K562 (cell line): ENCODE measurements around the gene VGF. TPM values are rescaled to one million over a fixed set of nuclear protein-coding genes. Genes with fewer than 3 reads are reported as not detected.

Source experiments
- HNRNPLL ChIP-seq: fragments of 200-400 bp; formaldehyde crosslinking; IDR thresholded peaks from 2 replicates; pipeline ENCODE4 v1.6.1; 2017; ENCODE audit warnings: low read length, low read depth, mild to moderate bottlenecking; ENCODE audit not compliant: poor library complexity, severe bottlenecking
- MCM3 ChIP-seq: fragments of 450-650 bp; IDR thresholded peaks from 2 replicates; pipeline ENCODE4 v1.6.1; 2016
- MYNN ChIP-seq, 2 experiments: sonication (generic); formaldehyde crosslinking in 1 of 2; IDR thresholded peaks; 2 replicates each; pipeline versions ENCODE4 v1.5.0 to v1.6.1; 2016 to 2020; ENCODE audit warnings: antibody characterized with exemption in 1 of 2, missing genetic modification reagents in 1 of 2
- NCOA4 ChIP-seq: fragments of 450-650 bp; IDR thresholded peaks from 2 replicates; pipeline ENCODE4 v1.6.1; 2018; ENCODE audit warnings: mild to moderate bottlenecking; ENCODE audit not compliant: partially characterized antibody
- NR2C2 ChIP-seq, 2 experiments: fragments of 200-800 bp in 1 of 2; sonication (Bioruptor generic) in 1 of 2; sonication (generic) in 1 of 2; formaldehyde crosslinking in 1 of 2; IDR thresholded peaks; 2 replicates each; pipeline versions ENCODE4 v1.6.1 to v1.8.0; 2016 to 2022; ENCODE audit warnings: mild to moderate bottlenecking in 1 of 2, missing compliant biosample characterization in 1 of 2, missing genetic modification characterization in 1 of 2, missing genetic modification reagents in 1 of 2
- PURB ChIP-seq: sonication (generic); formaldehyde crosslinking; IDR thresholded peaks from 2 replicates; pipeline ENCODE4 v1.9.0; 2021; ENCODE audit warnings: low read depth, mild to moderate bottlenecking, missing genetic modification reagents
- RNF2 ChIP-seq: sonication (generic); IDR thresholded peaks from 2 replicates; pipeline ENCODE4 v1.6.1; 2016
- SAFB2 ChIP-seq: fragments of 200-400 bp; formaldehyde crosslinking; IDR thresholded peaks from 2 replicates; pipeline ENCODE4 v1.6.1; 2018; ENCODE audit warnings: borderline replicate concordance, low read length, low read depth, moderate library complexity; ENCODE audit not compliant: severe bottlenecking
- SLC30A9 ChIP-seq: fragments of 250-450 bp; sonication (Bioruptor Pico); IDR thresholded peaks from 2 replicates; pipeline ENCODE4 v1.8.0; 2022; ENCODE audit warnings: mild to moderate bottlenecking, moderate library complexity
- SNRNP70 ChIP-seq: fragments of 200-400 bp; formaldehyde crosslinking; optimal IDR thresholded peaks from 2 replicates; pipeline ENCODE3; 2017; ENCODE audit warnings: low read depth, low read length
- ZBTB17 ChIP-seq: fragments of 450-650 bp; formaldehyde crosslinking; IDR thresholded peaks from 2 replicates; pipeline ENCODE4 v1.4.0; 2020; ENCODE audit warnings: mild to moderate bottlenecking
- ZNF184 ChIP-seq: sonication (generic); formaldehyde crosslinking; IDR thresholded peaks from 2 replicates; pipeline ENCODE4 v1.5.0; 2020; ENCODE audit warnings: missing genetic modification reagents
- ZNF217 ChIP-seq: sonication (generic); formaldehyde crosslinking; IDR thresholded peaks from 2 replicates; pipeline ENCODE4 v1.8.0; 2022; ENCODE audit warnings: mild to moderate bottlenecking, missing genetic modification reagents
- ZNF224 ChIP-seq: sonication (generic); formaldehyde crosslinking; IDR thresholded peaks from 2 replicates; pipeline ENCODE4 v1.8.0; 2022; ENCODE audit warnings: mild to moderate bottlenecking, missing genetic modification reagents
- polyA plus RNA-seq, 8 experiments: library from polyadenylated mRNA; depleted of rRNA in 4 of 8; stranded (reverse) in 5 of 8; unstranded in 3 of 8; fragments of >200 nt; fragmentation: Nextera tagmentation in 2 of 8; fragmentation: Illumina TruSeq in 1 of 8; extraction: Ambion mirVana in 2 of 8; extraction: Trizol in 1 of 8; gene quantifications; 2 replicates each; pipeline versions ENCODE4 v1.2.1 to v1.2.3, GENCODE V29; 2011 to 2014; ENCODE audit warnings: inconsistent platforms in 1 of 8, missing spikeins in 1 of 8
- total RNA-seq, 7 experiments: library from RNA; depleted of rRNA in 6 of 7; stranded (reverse); fragments of >200 nt in 6 of 7; fragmentation: Illumina TruSeq in 2 of 7; extraction: Trizol in 2 of 7; gene quantifications; 2 replicates each; pipeline versions ENCODE4 v1.2.1 to v1.2.3, GENCODE V29; 2011 to 2021; ENCODE audit warnings: low replicate concordance in 1 of 7
- TF ChIP-seq, protein P1 (sequence below): IDR thresholded peaks from 2 replicates; pipeline ENCODE4 v1.6.1; 2011; ENCODE audit not compliant: insufficient read length; ENCODE audit errors: extremely low read depth
- TF ChIP-seq, protein P2 (sequence below): fragments of 450-650 bp; formaldehyde crosslinking; IDR thresholded peaks from 2 replicates; pipeline ENCODE4 v1.4.0; 2020; ENCODE audit warnings: mild to moderate bottlenecking, moderate library complexity
- TF ChIP-seq, protein P3 (sequence below): fragments of 250-450 bp; sonication (Bioruptor Pico); IDR thresholded peaks from 2 replicates; pipeline ENCODE4 v1.5.0; 2021
- TF ChIP-seq, protein P4 (sequence below): fragments of 450-650 bp; IDR thresholded peaks from 2 replicates; pipeline ENCODE4 v1.7.1; 2018; ENCODE audit warnings: mild to moderate bottlenecking, low read depth; ENCODE audit not compliant: partially characterized antibody

VGF gene
- total and polyA plus RNA-seq, 9 of the 15 experiments (the other 6 are each of a cell fraction or from before 2014, with no cell fraction given) = 0.03 to 5.7 (median 0.34) TPM

DNA sequence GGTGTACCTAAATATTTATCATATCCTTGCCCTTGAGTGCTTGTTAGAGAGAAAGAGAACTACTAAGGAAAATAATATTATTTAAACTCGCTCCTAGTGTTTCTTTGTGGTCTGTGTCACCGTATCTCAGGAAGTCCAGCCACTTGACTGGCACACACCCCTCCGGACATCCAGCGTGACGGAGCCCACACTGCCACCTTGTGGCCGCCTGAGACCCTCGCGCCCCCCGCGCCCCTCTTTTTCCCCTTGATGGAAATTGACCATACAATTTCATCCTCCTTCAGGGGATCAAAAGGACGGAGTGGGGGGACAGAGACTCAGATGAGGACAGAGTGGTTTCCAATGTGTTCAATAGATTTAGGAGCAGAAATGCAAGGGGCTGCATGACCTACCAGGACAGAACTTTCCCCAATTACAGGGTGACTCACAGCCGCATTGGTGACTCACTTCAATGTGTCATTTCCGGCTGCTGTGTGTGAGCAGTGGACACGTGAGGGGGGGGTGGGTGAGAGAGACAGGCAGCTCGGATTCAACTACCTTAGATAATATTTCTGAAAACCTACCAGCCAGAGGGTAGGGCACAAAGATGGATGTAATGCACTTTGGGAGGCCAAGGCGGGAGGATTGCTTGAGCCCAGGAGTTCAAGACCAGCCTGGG lies 27.0 kb downstream of the VGF start (continued):
- TF ChIP-seq PURB (no peak), SNRNP70 (no peak), RNF2 (peak; percentile 93), NCOA4 (no peak), HNRNPLL (no peak), MCM3 (no peak), SLC30A9 (CRISPR knock-in tag) (no peak), ZNF184 (CRISPR knock-in tag) (no peak), SAFB2 (no peak), NR2C2 (CRISPR knock-in tag; IDR thresholded peaks at IDR 0.05) (no peak), NR2C2 (tag; IDR thresholded peaks at IDR 0.05) (peak; percentile 63; the same call in 1 of the 2 replicates), ZNF217 (CRISPR knock-in tag) (no peak), MYNN (IDR thresholded peaks at IDR 0.05) (peak; percentile 85; the same call in 1 of the 2 replicates), MYNN (CRISPR knock-in tag; IDR thresholded peaks at IDR 0.05) (no peak), ZNF224 (CRISPR knock-in tag) (no peak), ZBTB17 (peak; percentile 34; the same call in 1 of the 2 replicates)
- TF ChIP-seq, protein P1, sequence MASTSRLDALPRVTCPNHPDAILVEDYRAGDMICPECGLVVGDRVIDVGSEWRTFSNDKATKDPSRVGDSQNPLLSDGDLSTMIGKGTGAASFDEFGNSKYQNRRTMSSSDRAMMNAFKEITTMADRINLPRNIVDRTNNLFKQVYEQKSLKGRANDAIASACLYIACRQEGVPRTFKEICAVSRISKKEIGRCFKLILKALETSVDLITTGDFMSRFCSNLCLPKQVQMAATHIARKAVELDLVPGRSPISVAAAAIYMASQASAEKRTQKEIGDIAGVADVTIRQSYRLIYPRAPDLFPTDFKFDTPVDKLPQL = no peak
- TF ChIP-seq, protein P2, sequence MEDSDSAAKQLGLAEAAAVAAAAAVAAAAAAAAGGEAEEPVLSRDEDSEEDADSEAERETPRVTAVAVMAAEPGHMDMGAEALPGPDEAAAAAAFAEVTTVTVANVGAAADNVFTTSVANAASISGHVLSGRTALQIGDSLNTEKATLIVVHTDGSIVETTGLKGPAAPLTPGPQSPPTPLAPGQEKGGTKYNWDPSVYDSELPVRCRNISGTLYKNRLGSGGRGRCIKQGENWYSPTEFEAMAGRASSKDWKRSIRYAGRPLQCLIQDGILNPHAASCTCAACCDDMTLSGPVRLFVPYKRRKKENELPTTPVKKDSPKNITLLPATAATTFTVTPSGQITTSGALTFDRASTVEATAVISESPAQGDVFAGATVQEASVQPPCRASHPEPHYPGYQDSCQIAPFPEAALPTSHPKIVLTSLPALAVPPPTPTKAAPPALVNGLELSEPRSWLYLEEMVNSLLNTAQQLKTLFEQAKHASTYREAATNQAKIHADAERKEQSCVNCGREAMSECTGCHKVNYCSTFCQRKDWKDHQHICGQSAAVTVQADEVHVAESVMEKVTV (CRISPR knock-in tag) = peak; percentile 88
- TF ChIP-seq, protein P3, sequence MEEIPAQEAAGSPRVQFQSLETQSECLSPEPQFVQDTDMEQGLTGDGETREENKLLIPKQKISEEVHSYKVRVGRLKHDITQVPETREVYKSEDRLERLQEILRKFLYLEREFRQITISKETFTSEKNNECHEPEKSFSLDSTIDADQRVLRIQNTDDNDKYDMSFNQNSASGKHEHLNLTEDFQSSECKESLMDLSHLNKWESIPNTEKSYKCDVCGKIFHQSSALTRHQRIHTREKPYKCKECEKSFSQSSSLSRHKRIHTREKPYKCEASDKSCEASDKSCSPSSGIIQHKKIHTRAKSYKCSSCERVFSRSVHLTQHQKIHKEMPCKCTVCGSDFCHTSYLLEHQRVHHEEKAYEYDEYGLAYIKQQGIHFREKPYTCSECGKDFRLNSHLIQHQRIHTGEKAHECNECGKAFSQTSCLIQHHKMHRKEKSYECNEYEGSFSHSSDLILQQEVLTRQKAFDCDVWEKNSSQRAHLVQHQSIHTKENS = no peak
- TF ChIP-seq, protein P4, sequence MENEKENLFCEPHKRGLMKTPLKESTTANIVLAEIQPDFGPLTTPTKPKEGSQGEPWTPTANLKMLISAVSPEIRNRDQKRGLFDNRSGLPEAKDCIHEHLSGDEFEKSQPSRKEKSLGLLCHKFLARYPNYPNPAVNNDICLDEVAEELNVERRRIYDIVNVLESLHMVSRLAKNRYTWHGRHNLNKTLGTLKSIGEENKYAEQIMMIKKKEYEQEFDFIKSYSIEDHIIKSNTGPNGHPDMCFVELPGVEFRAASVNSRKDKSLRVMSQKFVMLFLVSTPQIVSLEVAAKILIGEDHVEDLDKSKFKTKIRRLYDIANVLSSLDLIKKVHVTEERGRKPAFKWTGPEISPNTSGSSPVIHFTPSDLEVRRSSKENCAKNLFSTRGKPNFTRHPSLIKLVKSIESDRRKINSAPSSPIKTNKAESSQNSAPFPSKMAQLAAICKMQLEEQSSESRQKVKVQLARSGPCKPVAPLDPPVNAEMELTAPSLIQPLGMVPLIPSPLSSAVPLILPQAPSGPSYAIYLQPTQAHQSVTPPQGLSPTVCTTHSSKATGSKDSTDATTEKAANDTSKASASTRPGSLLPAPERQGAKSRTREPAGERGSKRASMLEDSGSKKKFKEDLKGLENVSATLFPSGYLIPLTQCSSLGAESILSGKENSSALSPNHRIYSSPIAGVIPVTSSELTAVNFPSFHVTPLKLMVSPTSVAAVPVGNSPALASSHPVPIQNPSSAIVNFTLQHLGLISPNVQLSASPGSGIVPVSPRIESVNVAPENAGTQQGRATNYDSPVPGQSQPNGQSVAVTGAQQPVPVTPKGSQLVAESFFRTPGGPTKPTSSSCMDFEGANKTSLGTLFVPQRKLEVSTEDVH = peak; percentile 80
